ENCODE data around the gene FAM47E.
"Not testable (repeated sequence)": the region's sequence is repeated elsewhere in the genome, so short reads cannot be mapped to it uniquely, and the experiment has no call there.

Gene FAM47E

DNA sequence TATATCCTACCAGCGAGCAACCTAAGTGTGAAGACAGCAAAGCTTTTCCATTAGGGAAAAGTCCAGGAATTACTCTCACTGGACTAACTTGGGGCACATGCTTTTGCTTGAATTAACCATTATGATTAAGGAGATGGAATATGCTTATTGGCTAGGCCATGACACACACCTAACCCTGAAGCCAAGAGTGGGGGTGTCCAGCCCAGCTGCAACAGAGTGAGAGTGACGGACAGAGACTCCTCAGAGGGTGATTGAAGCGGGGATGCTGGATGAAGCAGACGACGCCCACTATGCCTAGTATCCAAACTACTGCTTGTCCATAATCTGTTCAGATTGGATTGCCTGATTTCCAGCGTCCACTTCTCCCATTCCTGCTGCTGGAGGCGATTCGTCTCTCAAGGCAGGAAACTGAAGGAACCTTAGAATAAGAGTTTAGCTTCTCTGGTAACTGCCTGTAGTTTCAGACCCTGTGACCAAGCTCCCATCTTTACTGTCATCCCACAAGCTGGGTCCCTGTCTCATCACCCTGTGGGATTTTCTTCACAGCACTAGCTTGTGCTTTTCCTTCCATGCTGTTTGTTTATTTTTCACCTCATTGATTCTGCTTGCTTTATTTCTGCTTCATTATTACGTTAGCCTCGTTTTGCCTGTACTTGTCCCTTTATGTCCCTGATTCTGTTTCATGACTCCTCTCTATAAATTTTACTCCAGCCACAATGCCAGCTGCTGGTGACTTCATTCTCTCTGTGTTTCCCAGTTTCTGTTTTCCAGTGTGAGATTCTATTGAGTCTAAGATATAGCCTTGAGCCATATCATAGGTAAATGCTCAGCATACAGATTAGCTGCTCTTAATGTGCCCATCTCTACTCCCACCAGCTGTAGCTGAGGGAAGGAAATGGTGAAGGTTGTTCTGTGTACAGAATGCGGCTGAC is 19.0 kb downstream of the FAM47E start:
- no peak for DNase-seq (ENCODE audit: low read depth, low spot score)

DNA sequence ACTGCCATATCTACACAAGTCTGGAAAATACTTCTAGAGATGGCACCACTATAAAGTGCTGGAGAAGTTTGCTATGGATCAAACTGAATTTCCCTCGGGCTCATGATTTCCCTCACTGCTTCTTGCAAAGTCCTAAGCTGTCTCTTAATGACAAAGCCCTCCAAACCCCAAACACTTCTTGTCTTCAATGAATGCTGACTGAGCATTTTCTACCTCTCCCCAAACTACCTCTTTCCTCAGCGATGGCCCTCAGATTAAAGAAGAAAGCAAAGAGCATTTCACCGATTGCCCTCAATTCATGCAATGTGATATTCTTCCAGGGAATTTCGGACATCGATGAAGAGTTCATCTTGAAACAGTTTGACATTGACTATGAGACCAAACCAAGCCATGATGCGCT is 19.7 kb downstream of the FAM47E start:
- DNase-seq (ENCODE audit: low read depth, low spot score), result no peak

DNA sequence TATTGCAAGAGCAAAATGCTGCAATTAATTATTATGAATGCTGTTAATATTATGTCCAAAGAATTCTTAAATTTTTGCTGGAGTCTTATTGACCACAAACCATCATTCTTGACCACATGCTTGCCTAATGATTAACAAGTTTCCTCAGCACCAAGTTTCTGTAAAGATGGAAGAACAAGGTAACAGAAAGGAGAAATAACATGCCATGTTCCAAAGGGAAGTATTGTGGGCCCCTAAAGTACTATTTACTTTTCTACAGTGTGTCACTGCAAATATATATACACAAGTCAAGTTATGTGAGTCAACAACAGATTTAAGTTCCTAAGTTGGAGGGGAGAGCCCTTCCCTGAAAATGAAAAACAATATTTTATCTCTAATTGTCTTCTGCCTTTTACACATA is 20.6 kb downstream of the FAM47E start:
- no peak for DNase-seq (ENCODE audit: low read depth, low spot score)

DNA sequence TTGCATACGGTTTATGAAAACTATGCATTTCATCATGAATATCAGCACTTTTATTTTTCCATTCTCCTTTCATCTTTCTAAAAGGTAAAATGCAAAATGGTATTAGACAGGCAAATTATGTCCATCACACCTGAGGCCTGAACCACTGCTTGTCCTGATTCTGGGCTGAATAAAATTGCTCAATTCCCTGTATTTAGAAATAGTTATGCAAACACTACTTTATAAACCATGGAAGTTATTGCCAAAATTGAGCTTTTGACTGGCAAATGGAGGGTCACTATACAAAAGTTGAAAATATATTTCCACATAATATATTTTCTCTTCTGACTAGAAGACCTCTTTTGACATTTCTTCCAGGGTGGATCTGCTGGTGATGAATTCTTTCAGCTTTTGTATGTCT is 21.1 kb downstream of the FAM47E start:
- DNase-seq (ENCODE audit: low read depth, low spot score), result no peak

DNA sequence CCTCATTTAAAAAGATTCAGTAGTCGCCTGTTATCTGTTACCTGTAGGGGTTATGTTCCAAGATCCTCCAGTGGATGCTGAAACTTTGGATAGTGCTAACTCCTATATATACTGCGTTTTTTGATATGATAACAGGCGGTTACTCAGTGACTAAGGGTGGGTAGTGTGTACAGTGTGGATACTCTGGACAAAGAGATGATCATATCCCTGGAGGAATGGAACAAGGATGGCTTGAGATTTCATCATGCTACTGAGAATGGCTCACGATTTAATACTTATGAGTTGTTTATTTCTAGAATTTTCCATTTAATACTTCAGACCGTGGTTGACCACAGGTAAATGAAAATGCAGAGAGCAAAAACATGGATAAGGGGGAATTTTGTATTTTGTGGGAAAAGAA is 21.5 kb downstream of the FAM47E start:
- DNase-seq (ENCODE audit: low read depth, low spot score), result no peak

DNA sequence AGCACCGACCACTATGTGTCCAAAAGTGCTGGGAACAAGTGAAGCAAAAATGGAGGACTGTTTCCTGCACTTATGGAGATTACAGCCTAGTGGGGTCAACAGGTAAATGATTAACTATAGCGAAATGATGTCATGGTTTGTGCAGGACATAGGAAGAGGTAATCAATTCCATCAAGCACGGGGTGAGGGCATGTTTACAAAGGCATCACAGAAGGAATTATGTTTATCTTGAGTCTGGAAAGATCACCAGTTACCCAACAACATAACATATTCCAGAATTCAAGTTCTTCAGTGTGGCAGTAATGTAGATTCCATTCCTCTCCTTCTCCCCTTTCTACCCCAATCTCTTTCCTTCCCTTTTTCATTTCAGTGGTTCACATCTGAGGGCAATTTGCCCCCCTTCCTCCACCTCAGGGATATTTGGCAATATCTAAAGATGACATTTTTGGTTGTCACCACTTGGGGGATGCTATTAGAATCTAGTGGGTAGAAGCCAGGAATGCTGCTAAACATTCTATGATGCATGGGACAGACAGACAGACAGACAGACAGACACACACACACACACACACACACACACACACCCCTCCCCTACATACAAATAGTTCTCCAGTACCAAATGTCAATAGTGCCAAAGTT is 24.1 kb downstream of the FAM47E start:
- DNase-seq (ENCODE audit: low read depth, low spot score), result no peak

DNA sequence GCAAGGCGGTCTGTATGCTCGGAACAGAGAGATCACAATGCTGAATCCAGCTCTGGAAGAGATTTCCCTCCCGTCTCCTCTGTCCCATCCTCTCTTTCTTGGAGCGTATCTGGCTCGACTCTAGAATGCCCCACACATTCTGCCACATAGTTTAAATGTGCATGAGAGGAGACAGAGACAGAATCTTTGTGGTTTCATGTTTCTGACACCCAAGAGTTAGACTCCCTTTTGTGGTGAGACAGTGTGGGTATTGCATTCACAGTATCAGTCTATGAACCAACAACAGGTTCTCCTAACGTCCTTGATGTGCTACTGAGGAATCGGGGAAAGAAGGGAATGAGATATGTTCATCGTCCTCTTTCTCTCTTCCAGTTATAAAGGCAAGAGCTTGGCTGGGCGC is 25.3 kb downstream of the FAM47E start:
- DNase-seq (ENCODE audit: low read depth, low spot score), result no peak

DNA sequence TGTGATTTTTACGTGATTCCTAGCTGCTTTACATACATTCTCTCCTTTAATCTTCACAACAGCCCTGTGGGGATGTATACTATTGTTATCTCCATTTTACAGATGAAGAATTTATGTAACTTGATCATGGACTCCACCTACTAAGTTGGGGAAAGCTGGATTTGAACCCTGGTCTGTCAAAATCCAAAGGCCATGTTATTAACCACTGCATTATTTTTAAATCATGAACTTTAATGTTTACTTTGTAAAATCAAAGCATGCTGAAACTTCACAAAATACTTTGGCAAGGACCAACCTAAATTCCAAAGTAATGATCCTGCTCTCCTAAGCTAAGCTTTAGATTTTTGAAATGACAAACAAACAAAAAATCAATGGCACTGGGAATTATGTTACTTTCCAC is 26.1 kb downstream of the FAM47E start:
- DNase-seq (ENCODE audit: low read depth, low spot score), result no peak

DNA sequence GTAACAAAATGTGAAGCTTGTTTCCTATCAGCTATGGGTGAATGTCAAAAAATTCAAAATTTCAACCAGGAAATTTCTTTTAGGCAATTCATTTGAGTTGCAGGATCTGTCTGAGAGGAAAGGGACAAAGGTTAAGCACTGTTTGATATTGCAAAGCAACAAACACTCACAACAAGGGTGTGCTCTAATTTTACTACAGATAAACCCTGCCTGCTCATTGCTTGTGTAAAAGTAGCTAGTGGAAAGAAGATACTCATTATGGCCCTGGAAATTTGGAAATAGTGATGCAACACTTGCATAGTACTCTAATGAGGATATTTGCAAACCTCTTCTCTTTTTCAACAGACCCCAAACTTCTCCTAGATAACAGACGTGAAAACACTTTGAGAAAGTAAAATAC is 27.1 kb downstream of the FAM47E start:
- DNase-seq (ENCODE audit: low read depth, low spot score), result no peak

DNA sequence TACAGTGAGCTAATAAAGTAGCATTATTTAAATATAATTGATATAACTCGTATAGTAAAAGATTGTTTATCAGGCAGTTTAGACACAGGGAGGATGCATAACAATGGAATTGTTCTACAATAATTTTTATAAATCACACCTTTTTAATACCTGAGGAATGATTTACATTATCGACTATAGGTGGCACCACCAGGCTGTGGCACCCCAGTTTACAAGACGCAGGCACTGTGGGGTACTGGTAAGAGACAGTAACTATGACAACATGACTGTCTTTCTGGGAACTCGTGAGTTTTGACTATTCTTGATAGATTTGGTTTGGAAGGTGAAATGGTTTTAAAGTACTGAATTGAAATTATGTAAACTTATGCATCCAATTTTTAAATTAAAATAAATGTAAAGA is 27.9 kb downstream of the FAM47E start:
- no peak for DNase-seq (ENCODE audit: low read depth, low spot score)

DNA sequence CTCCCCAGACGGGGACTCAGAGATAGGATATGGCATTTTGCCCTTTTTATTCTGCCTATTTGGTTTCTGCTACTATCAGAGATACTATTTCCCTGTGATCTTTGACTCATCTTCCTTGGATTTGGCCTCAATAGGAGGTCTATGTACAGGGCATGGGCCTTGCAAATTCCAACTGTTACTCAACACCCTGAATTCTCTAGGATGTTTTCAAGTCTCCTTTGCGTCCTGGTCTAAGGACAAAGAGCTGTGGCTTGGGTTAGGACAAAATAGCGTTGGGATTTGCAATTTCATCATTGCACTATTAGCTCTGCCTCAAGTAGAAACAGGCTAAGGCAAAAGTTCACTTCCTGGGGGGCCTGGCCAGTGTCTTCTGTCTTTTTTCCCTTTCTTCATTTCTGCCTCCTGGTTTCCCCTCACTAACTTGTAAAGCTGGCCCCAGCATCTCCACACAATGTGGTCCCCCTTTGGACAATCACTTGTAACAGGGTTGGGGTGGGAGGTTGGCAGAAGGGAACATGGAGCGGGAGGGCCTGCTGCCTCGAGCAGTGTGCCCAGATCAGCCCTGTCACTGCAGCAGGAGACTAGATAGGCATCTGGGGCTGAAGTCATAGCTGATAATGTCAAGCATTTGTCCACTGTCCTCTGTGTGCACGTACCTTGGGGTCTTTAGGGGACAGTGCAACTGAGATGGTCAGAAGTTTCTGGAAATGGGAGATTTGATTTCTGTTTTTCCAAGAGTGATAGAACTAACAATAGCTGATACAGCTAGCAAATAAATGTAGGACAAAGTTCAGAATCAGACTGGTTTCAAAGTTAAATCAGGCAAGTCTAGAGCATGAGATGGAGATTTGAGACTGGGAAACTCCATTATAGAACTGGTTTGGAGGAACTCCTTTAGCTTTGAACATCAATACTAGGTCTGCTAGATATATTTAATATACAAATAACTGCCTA is 29.2 kb downstream of the FAM47E start:
- DNase-seq (ENCODE audit: low read depth, low spot score), result no peak

DNA sequence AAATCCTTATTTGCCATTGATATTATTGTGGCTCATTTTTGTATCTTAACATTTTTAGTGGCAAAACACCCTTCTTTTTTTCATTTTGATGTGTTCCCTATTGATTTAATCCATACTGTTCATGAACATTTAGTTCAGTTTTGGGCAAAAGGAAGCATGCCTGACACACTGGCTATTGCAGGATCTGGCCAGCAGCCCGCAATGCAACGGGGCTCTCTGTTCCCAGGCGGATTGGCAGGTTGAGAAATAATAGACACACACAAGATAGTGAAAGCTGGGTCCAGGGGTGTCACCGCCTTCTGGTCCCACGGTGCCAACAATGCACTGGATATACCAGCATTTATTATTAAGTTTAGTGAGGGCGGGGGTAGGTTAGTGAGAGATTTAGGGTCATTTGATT is 30.1 kb downstream of the FAM47E start:
- not testable (repeated sequence) for DNase-seq (ENCODE audit: low read depth, low spot score)

DNA sequence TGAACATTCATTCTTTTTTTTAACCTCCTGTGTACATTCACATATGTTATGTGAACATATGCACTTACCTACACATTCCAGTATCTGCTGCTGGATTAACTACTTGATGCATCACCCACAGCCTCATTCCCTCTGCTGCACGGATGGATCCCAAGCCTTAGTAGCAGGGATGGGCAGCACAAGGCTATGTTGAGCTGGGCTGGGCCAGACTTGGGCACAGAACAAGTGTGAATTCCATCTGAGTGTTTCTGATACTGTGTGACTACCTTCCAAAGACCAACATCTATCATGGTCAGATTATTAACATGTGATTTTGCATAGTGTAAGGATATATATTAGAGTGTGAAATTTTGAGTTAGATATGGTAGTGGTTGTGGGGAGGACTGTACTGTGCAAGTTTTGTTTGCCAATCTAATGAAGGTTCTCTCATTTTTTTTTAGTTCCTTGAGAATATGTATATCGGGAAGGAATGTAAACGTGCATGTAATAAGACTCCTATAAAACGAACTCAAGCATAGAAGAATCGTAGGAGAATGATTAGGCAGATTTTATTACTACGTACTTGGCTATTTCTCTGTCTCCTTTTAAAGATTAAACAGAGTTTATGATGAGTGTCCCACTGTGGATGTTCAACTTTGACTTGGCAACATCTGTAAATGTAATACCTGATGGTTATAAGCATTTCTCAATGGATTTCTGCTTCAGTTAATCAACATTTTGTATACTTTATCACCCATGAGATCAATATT is 31.6 kb downstream of the FAM47E start:
- no peak for DNase-seq (ENCODE audit: low read depth, low spot score)

DNA sequence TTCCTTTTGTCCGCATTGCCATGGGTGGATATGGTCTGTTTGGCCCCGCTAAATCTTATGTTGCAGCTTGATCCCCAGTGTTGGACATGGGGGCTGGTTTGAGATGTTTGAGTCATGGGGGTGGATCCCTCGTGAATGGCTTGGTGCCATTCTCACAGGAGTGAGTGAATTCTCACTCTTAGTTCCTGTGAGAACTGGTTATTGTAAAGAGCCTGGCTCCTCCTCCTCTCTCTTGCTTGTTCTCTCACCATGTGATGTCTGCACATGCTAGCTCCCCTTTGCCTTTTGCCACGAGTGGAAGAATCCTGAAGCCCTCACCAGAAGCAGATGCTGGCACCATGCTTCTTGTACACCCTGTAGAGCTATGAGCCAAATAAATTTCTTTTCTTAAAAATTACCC is 32.4 kb downstream of the FAM47E start:
- DNase-seq (ENCODE audit: low read depth, low spot score), result no peak

DNA sequence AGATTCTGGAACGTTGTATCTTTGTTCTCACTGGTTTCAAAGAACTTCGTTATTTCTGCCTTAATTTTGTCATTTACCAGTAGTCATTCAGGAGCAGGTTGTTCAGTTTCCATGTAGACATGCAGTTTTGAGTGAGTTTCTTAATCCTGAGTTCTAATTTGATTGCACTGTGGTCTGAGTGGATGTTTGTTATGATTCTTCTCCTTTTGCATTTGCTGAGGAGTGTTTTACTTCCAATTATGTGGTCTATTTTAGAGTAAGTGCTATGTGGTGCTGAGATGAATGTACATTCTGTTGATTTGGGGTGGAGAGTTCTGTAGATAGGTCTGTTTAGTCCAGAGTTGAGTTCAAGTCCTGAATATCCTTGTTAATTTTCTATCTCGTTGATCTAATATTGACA is 36.3 kb downstream of the FAM47E start:
- DNase-seq (ENCODE audit: low read depth, low spot score), result not testable (repeated sequence)

DNA sequence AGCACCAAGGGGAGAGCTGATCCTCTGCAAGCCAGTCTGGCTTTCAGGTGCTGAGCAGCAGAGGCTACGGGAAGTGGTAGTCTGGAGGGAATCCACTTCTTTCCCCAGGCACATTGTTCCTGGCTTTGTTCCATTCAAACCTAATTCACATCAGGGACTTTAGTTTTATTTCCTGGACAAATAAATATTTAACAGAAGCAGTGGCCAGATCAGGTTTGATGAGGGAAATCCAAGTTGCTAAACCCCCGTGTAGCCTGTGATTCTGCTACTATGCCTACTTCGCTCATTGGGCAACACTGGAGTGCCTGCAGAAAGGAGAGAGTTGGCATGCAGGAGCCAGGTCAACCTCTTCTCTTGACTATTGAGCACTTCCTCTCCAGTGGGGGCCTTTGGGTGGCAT is 41.2 kb downstream of the FAM47E start:
- DNase-seq (ENCODE audit: low read depth, low spot score), result no peak

DNA sequence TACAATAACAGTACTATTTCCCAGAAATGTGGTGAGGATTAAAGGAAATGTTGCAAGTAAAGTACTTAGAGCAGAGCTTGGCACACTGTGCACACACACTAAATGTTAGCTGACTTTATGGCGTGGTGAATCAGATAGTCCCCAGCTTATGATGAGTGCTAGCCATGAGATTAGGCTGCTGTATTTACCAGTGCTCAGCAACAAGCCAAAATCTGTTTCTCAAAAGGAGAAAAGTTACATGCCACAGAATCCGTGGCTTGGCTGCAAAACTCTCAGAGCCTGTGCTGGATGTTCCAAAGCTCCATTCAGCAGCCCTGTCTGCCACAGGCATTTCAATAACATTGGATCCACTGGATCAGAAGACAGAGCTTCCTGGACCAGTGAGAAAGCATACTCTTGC is 42.3 kb downstream of the FAM47E start:
- no peak for DNase-seq (ENCODE audit: low read depth, low spot score)

DNA sequence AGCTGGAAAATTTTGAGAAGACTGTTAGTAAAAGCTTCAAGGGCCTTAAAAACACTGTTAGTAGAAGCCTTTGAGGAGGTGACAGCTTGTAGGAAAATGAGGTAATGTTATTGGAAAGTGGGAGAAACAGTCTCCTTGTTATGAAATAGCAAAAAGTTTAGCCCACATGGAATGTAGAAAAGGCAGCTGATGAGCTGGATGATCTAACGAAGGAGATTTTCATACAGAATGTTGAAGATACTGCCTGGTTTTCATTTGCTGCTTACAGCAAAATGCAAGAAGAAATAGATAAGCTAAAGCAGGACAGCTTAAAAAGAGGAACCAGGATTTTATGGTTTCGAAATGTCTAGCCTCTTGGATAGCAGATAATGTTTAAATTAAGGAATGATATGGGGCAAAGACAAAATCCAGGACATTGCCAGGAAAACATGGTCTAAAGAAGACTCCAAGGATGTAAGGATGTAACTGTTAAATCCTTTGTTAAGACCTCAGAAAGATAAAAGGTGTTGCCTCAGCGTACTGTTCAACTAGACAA is 44.8 kb downstream of the FAM47E start:
- DNase-seq (ENCODE audit: low read depth, low spot score), result no peak

DNA sequence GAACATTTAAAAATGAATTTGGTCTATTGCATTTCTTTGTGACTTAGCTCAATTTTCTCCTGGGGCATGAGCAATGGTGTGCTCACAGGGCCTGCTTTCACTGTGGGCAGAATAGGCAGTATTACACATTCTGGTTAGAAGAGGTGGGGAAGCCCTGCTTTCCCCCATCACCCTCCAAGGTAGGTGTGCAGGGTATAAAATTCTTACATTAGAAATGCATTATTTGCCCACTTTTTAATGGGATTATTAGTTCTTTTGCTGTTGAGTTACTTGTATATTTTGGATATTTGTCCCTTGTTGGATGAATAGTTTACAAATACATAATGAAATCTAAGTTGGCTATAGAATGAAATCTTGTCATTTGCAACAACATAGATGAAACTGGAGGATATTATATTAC is 46.7 kb downstream of the FAM47E start:
- no peak for DNase-seq (ENCODE audit: low read depth, low spot score)

DNA sequence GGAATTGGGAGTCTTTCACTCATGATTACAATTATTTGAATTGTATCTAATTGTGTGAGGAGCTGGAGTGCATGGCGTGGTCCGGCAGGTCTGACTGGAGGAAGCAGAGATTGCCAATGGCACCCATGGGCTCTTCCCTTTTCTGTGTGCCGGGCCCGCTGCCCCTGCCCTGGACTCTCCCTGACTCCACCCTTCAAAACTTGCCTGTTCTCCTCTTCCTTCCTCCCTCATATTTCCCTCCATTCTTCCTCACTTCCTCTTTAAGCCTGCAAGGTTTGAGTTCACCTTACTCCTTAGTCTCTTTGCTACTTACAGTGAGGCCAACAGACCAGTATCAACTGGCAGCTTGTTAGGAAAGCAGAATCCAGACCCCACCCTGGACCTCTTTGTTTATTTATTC is 48.5 kb downstream of the FAM47E start:
- DNase-seq (ENCODE audit: low read depth, low spot score), result no peak
